Measurements from ENCODE around the gene HEBP2.

DNA sequence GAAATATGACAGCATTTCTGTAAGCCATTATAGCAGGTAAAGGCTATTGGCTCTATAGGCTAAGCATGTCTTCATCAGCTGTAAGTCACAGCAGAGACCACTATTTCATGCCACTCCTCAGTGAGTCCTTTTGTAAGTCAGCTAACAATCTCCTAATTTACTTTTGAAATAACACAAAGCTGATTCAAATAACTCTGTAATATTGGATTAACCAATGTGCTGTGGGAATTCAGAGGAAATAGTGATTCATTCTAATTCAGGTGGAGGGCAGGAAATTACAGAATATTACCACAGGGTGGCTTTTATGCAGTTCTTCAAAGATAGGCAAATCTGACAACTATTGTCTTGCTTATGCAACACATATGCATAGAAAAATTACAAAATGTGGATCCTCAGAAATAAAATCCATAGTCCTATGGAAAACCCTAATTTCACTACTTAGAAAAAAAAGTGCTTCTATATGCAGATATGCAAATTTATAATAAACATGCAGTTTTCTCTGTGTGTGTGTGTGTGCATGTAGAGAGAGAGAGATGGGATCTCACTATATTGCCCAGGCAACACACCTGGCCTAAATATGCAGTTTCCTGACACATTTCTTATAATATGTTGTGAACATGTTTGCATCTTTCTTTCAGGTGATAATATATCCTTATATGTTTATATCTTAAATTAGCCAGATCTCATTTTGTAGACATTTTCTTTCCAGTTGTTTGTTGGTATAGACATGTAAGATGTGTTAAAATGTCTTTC, 31.1 kb upstream of the HEBP2 start:
- TF ChIP-seq, protein P1, sequence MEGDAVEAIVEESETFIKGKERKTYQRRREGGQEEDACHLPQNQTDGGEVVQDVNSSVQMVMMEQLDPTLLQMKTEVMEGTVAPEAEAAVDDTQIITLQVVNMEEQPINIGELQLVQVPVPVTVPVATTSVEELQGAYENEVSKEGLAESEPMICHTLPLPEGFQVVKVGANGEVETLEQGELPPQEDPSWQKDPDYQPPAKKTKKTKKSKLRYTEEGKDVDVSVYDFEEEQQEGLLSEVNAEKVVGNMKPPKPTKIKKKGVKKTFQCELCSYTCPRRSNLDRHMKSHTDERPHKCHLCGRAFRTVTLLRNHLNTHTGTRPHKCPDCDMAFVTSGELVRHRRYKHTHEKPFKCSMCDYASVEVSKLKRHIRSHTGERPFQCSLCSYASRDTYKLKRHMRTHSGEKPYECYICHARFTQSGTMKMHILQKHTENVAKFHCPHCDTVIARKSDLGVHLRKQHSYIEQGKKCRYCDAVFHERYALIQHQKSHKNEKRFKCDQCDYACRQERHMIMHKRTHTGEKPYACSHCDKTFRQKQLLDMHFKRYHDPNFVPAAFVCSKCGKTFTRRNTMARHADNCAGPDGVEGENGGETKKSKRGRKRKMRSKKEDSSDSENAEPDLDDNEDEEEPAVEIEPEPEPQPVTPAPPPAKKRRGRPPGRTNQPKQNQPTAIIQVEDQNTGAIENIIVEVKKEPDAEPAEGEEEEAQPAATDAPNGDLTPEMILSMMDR (IDR thresholded peaks at IDR 0.05 in 2 of 3, conservative IDR thresholded peaks at IDR 0.05 in 1 of 3; ENCODE audit: borderline replicate concordance in 1 of 3, insufficient read depth in 1 of 3, low read depth in 2 of 3, low read length in 2 of 3): peak; percentile 4 to 38 (median 6); a peak in 2 of 6 replicates
- TF ChIP-seq TCF7L2 (IDR thresholded peaks at IDR 0.05; ENCODE audit: borderline replicate concordance, extremely low read depth, insufficient read depth, insufficient read length) (no peak), POLR2A (IDR thresholded peaks at IDR 0.05; ENCODE audit: borderline replicate concordance, extremely low read depth, insufficient read depth, insufficient read length) (no peak), ELF1 (IDR thresholded peaks at IDR 0.05; ENCODE audit: borderline replicate concordance, low read depth) (no peak), JUND (IDR thresholded peaks at IDR 0.05) (no peak), SP1 (IDR thresholded peaks at IDR 0.05; ENCODE audit: low read depth) (no peak)
- TF ChIP-seq, protein P2, sequence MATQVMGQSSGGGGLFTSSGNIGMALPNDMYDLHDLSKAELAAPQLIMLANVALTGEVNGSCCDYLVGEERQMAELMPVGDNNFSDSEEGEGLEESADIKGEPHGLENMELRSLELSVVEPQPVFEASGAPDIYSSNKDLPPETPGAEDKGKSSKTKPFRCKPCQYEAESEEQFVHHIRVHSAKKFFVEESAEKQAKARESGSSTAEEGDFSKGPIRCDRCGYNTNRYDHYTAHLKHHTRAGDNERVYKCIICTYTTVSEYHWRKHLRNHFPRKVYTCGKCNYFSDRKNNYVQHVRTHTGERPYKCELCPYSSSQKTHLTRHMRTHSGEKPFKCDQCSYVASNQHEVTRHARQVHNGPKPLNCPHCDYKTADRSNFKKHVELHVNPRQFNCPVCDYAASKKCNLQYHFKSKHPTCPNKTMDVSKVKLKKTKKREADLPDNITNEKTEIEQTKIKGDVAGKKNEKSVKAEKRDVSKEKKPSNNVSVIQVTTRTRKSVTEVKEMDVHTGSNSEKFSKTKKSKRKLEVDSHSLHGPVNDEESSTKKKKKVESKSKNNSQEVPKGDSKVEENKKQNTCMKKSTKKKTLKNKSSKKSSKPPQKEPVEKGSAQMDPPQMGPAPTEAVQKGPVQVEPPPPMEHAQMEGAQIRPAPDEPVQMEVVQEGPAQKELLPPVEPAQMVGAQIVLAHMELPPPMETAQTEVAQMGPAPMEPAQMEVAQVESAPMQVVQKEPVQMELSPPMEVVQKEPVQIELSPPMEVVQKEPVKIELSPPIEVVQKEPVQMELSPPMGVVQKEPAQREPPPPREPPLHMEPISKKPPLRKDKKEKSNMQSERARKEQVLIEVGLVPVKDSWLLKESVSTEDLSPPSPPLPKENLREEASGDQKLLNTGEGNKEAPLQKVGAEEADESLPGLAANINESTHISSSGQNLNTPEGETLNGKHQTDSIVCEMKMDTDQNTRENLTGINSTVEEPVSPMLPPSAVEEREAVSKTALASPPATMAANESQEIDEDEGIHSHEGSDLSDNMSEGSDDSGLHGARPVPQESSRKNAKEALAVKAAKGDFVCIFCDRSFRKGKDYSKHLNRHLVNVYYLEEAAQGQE (IDR thresholded peaks at IDR 0.05; ENCODE audit: low read depth): no peak
